H9 (cell line): ENCODE measurements around the gene PLIN4. TPM values are rescaled to one million over a fixed set of nuclear protein-coding genes. Genes with fewer than 3 reads are reported as not detected.

ENCODE experiments used
- DNase-seq: peaks from one replicate; pipeline ENCODE4 v3.0.0-alpha.2; 2017
- H2AFZ ChIP-seq: one replicate; pipeline ENCODE4 v1.6.1; 2013; ENCODE audit warnings: mild to moderate bottlenecking, low read length, control low read depth, moderate library complexity
- H2AK5ac ChIP-seq: 2 replicates; pipeline ENCODE4 v1.6.1; 2013; ENCODE audit warnings: low read length, control low read depth, mixed read lengths; ENCODE audit not compliant: insufficient read length
- H2BK120ac ChIP-seq: one replicate; pipeline ENCODE4 v1.6.1; 2013; ENCODE audit warnings: low read depth, mild to moderate bottlenecking, low read length, control low read depth, inconsistent platforms; ENCODE audit not compliant: poor library complexity, severe bottlenecking
- H2BK12ac ChIP-seq: 2 replicates; pipeline ENCODE4 v1.6.1; 2013; ENCODE audit warnings: low read length, control low read depth, mixed read lengths, low read depth; ENCODE audit not compliant: insufficient read length
- H2BK15ac ChIP-seq: 2 replicates; pipeline ENCODE4 v1.6.1; 2013; ENCODE audit warnings: low read depth, low read length, control low read depth
- H2BK20ac ChIP-seq: one replicate; pipeline ENCODE4 v1.6.1; 2013; ENCODE audit warnings: low read depth, mild to moderate bottlenecking, low read length, control low read depth, inconsistent platforms; ENCODE audit not compliant: poor library complexity, severe bottlenecking
- H2BK5ac ChIP-seq: 2 replicates; pipeline ENCODE4 v1.6.1; 2013; ENCODE audit warnings: low read length, control low read depth, mixed read lengths; ENCODE audit not compliant: insufficient read length
- H3K14ac ChIP-seq: 2 replicates; pipeline ENCODE4 v1.6.1; 2013; ENCODE audit warnings: low read length, control low read depth; ENCODE audit not compliant: insufficient read depth
- H3K18ac ChIP-seq: 2 replicates; pipeline ENCODE4 v1.6.1; 2013; ENCODE audit warnings: low read depth, mild to moderate bottlenecking, mixed read lengths, low read length, control low read depth; ENCODE audit not compliant: insufficient read length
- H3K23ac ChIP-seq: 2 replicates; pipeline ENCODE4 v1.6.1; 2013; ENCODE audit warnings: low read length, control low read depth, mixed read lengths, low read depth; ENCODE audit not compliant: insufficient read length
- H3K23me2 ChIP-seq: 2 replicates; pipeline ENCODE4 v1.6.1; 2013; ENCODE audit warnings: low read depth, mild to moderate bottlenecking, mixed read lengths, low read length, control low read depth; ENCODE audit not compliant: insufficient read length, poor library complexity, severe bottlenecking
- H3K27ac ChIP-seq: 2 replicates; pipeline ENCODE4 v1.5.1; 2013; ENCODE audit warnings: low read length, control low read depth, mixed read lengths, low read depth; ENCODE audit not compliant: insufficient read length
- H3K27me3 ChIP-seq: 2 replicates; pipeline ENCODE4 v1.6.1; 2013; ENCODE audit warnings: low read length, control low read depth, inconsistent platforms; ENCODE audit not compliant: insufficient read depth
- H3K4ac ChIP-seq: 2 replicates; pipeline ENCODE4 v1.6.1; 2013; ENCODE audit warnings: low read depth, mild to moderate bottlenecking, control low read depth, inconsistent platforms, low read length, moderate library complexity
- H3K4me1 ChIP-seq: 2 replicates; pipeline ENCODE4 v1.6.1; 2013; ENCODE audit warnings: low read length, control low read depth, inconsistent platforms; ENCODE audit not compliant: insufficient read depth
- H3K4me2 ChIP-seq: 2 replicates; pipeline ENCODE4 v1.6.1; 2013; ENCODE audit warnings: low read length, control low read depth, mixed read lengths; ENCODE audit not compliant: insufficient read length, insufficient read depth
- H3K56ac ChIP-seq: 2 replicates; pipeline ENCODE4 v1.6.1; 2013; ENCODE audit warnings: low read depth, mild to moderate bottlenecking, mixed read lengths, low read length, control low read depth; ENCODE audit not compliant: insufficient read length
- H3K79me1 ChIP-seq: 2 replicates; pipeline ENCODE4 v1.6.1; 2013; ENCODE audit warnings: low read depth, mild to moderate bottlenecking, moderate library complexity, low read length, control low read depth, inconsistent platforms; ENCODE audit not compliant: insufficient read depth, poor library complexity, severe bottlenecking
- H3K79me2 ChIP-seq: 2 replicates; pipeline ENCODE4 v1.6.1; 2013; ENCODE audit warnings: low read length, control low read depth, inconsistent platforms; ENCODE audit not compliant: insufficient read depth
- H3K9ac ChIP-seq: 2 replicates; pipeline ENCODE4 v1.6.1; 2013; ENCODE audit warnings: low read length, control low read depth, mixed read lengths; ENCODE audit not compliant: insufficient read length; ENCODE audit errors: extremely low read depth
- H3K9me3 ChIP-seq: one replicate; pipeline ENCODE4 v1.6.1; 2013; ENCODE audit warnings: low read depth, low read length, inconsistent platforms; ENCODE audit not compliant: control insufficient read depth
- H3T11ph ChIP-seq: one replicate; pipeline ENCODE4 v1.6.1; 2013; ENCODE audit warnings: mild to moderate bottlenecking, low read length, control low read depth, inconsistent platforms
- H4K20me1 ChIP-seq: one replicate; pipeline ENCODE4 v1.6.1; 2013; ENCODE audit not compliant: control insufficient read depth, insufficient read length, insufficient read depth
- H4K5ac ChIP-seq: 2 replicates; pipeline ENCODE4 v1.6.1; 2013; ENCODE audit warnings: low read depth, mild to moderate bottlenecking, mixed read lengths, low read length, control low read depth; ENCODE audit not compliant: insufficient read length
- H4K8ac ChIP-seq: replicated peaks from 2 replicates; pipeline ENCODE4 v1.6.1; 2013; ENCODE audit warnings: low read length, control low read depth, mixed read lengths, low read depth; ENCODE audit not compliant: insufficient read length
- H4K91ac ChIP-seq: 2 replicates; pipeline ENCODE4 v1.6.1; 2013; ENCODE audit warnings: low read depth, mild to moderate bottlenecking, moderate library complexity, mixed read lengths, low read length, control low read depth; ENCODE audit not compliant: insufficient read length
- H3K27ac Mint-ChIP-seq, 3 experiments: 2 replicates in 2 of 3; 3 replicates in 1 of 3; pipeline ENCODE4 v1.8.0; 2020 to 2021; ENCODE audit warnings: mixed read lengths in 3 of 3, mild to moderate bottlenecking in 1 of 3, moderate library complexity in 1 of 3
- H3K27me3 Mint-ChIP-seq: 2 replicates; pipeline ENCODE4 v1.8.0; 2021; ENCODE audit warnings: low read depth, mild to moderate bottlenecking, moderate library complexity, mixed read lengths
- H3K36me3 Mint-ChIP-seq, 3 experiments: 2 replicates in 2 of 3; 3 replicates in 1 of 3; pipeline ENCODE4 v1.8.0; 2020 to 2021; ENCODE audit warnings: low read depth in 3 of 3, mixed read lengths in 3 of 3; ENCODE audit not compliant: insufficient read depth in 1 of 3
- H3K4me1 Mint-ChIP-seq, 2 experiments: 2 replicates each; pipeline ENCODE4 v1.8.0; 2020; ENCODE audit warnings: mixed read lengths in 2 of 2
- H3K4me3 Mint-ChIP-seq, 2 experiments: 2 replicates in 1 of 2; 3 replicates in 1 of 2; pipeline ENCODE4 v1.8.0; 2020 to 2021; ENCODE audit warnings: mild to moderate bottlenecking in 2 of 2, mixed read lengths in 2 of 2, moderate library complexity in 1 of 2
- H3K9me3 Mint-ChIP-seq, 2 experiments: 2 replicates in 1 of 2; 3 replicates in 1 of 2; pipeline ENCODE4 v1.8.0; 2020; ENCODE audit warnings: mild to moderate bottlenecking in 2 of 2, mixed read lengths in 2 of 2, moderate library complexity in 1 of 2
- CTCF ChIP-seq: fragments of 200-600 bp; sonication (generic); conservative IDR thresholded peaks from 3 replicates; pipeline ENCODE4 v1.8.0; 2021; ENCODE audit warnings: antibody characterized with exemption, mild to moderate bottlenecking
- WGBS: extraction: QIAGEN DNeasy Blood & Tissue Kit; methylation state at CpG from one replicate; pipeline ENCODE4 v1.1.7; 2013; ENCODE audit warnings: missing lambda C conversion rate, low lambda C conversion rate, mixed read lengths; ENCODE audit not compliant: insufficient read length; ENCODE audit errors: extremely low coverage; 5-methylcytosine and 5-hydroxymethylcytosine counted together
- total RNA-seq: library from RNA; stranded (reverse); gene quantifications from 2 replicates; pipeline ENCODE4 v1.2.1, GENCODE V29; 2021

The PLIN4 gene
- total RNA-seq, 1 experiment from 2014 or later = 1.1 TPM

GRCh38 chr19:4499855-4500254 lies 18.4 kb downstream of the PLIN4 start:
- no peak overlapping the region for H3K4ac ChIP-seq
- no peak for DNase-seq
- Mint-ChIP-seq H3K4me1 (no peaks in the 10 kb centered on the region), H3K27ac (0 out of 7 replicates have a peak overlapping the region, but pooled peaks of 1 of the 3 experiments have one; percentile 13), H3K36me3 (peaks cover 16 to 57% (median 49%) of the 10 kb centered on the region in 3 experiments; a peak in 6 of 7 replicates), H3K9me3 (no peaks in the 10 kb centered on the region), H3K4me3 (no peak overlapping the region), H3K27me3 (no peaks in the 10 kb centered on the region)
- no peak overlapping the region for H3K9ac ChIP-seq
- no peak overlapping the region for H4K8ac ChIP-seq
- H3K79me2 ChIP-seq = no peaks in the 10 kb centered on the region
- H3K18ac ChIP-seq = no peak overlapping the region
- H2BK5ac ChIP-seq = no peak overlapping the region
- no peak overlapping the region for H3K4me2 ChIP-seq
- H3K56ac ChIP-seq = no peak overlapping the region
- no peak overlapping the region for H2BK12ac ChIP-seq
- H2BK15ac ChIP-seq = no peak overlapping the region
- no peaks in the 10 kb centered on the region for H3K27me3 ChIP-seq
- H3K14ac ChIP-seq = no peak overlapping the region
- H4K5ac ChIP-seq = no peak overlapping the region
- H2BK20ac ChIP-seq = no peak overlapping the region
- H2AK5ac ChIP-seq = no peak overlapping the region
- WGBS = no CpG with 5 or more reads among the region's 15 CpGs
- H4K91ac ChIP-seq = no peak overlapping the region
- H3K23me2 ChIP-seq = no peaks in the 10 kb centered on the region
- H3K23ac ChIP-seq = no peak overlapping the region
- no peaks in the 10 kb centered on the region for H4K20me1 ChIP-seq
- H3K27ac ChIP-seq = no peak overlapping the region
- no peak for TF ChIP-seq CTCF
- no peaks in the 10 kb centered on the region for H3K79me1 ChIP-seq
- no peaks in the 10 kb centered on the region for H3K4me1 ChIP-seq
- no peak overlapping the region for H3T11ph ChIP-seq
- H2AFZ ChIP-seq = no peak overlapping the region
- H3K9me3 ChIP-seq = no peaks in the 10 kb centered on the region
- H2BK120ac ChIP-seq = no peak overlapping the region
